Body of pancreas (tissue), 4 donors: ENCODE data around the gene RASA4B.

ENCODE experiments used
- POLR2A ChIP-seq, 3 donors: fragments of 450-650 bp; IDR thresholded peaks; one replicate each; pipeline ENCODE4 v1.6.1; 2016; ENCODE audit warnings: antibody characterized with exemption in 3 of 3, mild to moderate bottlenecking in 2 of 3
- TF ChIP-seq, protein P1 (sequence below), 7 experiments: fragments of 450-650 bp in 4 of 7; fragments of 200-600 bp in 3 of 7; sonication (generic) in 3 of 7; IDR thresholded peaks; one replicate each; pipeline ENCODE4 v1.5.1; 2016 to 2019; ENCODE audit warnings: antibody characterized with exemption in 7 of 7

DNA sequence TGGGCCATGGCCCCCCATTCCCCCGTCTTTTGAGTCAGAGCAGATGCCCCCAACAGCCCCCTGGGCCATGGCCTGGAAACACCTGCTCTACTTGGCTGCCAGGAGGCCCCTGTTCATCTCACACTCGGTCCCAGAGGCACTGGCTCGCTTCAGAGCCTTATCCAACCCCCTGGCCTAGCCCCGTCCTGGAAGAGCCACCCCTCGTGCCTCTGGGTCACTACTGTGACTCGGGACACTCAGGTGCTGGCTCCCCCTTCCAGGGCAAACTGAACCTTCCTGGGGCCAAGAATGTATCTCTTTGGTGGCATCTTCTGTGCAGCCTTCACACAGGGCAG, 45.8 kb downstream of the RASA4B start:
- TF ChIP-seq, protein P1, sequence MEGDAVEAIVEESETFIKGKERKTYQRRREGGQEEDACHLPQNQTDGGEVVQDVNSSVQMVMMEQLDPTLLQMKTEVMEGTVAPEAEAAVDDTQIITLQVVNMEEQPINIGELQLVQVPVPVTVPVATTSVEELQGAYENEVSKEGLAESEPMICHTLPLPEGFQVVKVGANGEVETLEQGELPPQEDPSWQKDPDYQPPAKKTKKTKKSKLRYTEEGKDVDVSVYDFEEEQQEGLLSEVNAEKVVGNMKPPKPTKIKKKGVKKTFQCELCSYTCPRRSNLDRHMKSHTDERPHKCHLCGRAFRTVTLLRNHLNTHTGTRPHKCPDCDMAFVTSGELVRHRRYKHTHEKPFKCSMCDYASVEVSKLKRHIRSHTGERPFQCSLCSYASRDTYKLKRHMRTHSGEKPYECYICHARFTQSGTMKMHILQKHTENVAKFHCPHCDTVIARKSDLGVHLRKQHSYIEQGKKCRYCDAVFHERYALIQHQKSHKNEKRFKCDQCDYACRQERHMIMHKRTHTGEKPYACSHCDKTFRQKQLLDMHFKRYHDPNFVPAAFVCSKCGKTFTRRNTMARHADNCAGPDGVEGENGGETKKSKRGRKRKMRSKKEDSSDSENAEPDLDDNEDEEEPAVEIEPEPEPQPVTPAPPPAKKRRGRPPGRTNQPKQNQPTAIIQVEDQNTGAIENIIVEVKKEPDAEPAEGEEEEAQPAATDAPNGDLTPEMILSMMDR (IDR thresholded peaks at IDR 0.05) = no peak
- TF ChIP-seq POLR2A (IDR thresholded peaks at IDR 0.05) = no peak
